GM15510 (cell line): ENCODE results near the gene OGA.
A peak's percentile ranks its signal among the peaks of the same experiment; 100 is the strongest.

Experiments
- POLR2A ChIP-seq: IDR thresholded peaks from 3 replicates; pipeline ENCODE4 v1.6.1; 2011; ENCODE audit warnings: borderline replicate concordance; ENCODE audit not compliant: insufficient read length; ENCODE audit errors: extremely low read depth

OGA gene

DNA sequence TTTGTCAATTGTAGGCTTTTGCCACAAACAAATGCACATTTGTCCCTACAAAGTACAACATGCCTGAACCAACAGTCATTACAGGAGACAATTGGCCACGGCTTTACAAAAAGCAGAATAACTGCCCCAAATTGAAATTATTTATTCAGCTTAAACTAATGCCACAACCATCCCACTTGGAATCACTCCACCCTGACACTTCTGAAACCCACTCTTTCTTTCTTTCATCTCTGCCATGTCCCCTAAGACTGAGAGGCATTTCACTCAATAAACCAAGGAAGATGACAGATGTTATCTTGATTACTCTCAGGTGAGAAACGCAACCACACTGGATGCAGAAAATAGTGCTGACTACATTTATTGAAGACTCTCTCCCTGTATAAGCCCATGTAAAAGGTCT, 32.4 kb downstream of the OGA start:
- no peak for TF ChIP-seq POLR2A

DNA sequence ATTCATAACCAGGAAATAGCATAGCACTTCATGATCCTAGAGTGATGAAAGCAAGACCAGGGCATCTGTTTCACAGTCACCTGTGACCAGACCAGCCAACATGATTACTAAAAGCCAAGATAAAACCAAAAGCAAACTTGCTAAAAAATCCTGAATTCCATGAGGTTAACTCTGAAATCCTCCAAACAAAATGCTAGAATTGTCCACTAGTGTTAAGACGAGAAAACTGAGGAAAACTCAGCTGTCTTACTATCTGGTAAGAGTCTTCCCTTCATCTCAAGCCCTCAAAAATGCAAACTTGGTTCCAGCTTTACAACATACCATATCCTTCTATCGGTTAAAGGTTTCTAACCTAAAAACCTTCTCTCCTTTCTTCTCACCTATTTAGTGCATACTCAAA, 33.7 kb downstream of the OGA start:
- no peak for TF ChIP-seq POLR2A

DNA sequence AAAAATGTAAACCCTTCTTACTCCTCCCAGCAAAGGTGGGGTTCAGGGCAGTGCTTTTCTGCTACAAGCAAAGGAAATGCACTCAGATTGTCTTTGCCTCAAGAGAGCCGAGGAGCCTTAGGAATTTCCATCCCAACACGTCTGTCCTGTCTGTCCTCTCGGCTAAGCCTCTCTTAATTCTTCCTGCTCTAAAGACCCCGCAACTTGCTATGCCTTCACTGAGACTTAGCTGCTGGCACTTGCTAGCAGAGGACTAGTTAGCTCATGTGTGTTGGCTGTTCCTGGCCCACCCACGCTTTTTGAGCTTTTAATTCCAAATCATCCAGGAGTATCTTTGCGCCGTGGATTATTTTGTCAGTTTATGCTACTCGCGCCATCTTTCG, 34.5 kb downstream of the OGA start:
- TF ChIP-seq POLR2A = no peak

DNA sequence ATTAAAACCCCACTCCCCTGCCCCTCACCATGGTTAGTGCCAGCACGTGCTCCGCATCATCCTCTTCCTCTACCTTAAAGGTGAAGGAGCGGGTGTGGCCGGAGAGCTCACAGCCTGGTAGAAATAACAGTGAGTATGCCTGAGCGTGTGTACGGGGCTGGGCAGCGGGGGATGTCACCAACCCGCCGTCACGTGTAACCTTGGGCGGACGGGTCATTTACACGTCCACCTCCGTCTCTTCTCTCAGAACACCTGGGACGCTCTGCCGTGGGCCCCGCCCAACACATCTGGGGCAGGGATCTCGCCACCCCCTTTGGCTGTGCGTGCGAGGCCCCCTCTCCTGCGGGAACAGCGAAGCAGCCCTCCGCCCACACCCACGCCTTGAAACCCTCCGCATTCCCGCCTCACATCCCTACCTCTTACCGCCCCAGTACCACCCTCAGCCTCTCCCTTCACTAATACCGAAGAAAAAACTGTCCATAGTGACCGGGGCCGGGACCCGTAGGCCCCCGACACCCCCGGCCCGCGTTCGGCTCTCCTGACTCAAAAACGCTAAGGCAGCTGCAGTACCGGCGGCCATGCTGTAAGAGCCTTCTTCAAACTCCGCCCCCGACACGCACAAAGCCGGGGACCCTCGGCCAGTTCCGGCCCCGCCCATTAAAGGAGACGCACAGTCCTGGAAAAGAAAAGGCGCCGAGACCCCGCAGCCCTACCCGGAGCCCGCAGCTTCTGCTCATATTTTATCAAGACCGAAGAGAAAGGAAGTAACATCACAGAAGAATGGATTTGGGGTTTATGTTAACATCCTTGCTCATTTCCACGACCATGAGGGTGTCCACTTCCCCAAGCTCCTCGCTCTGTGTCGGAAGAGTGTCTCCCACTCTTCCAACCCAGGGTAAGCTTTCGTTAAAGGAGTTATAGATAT, 35.2 kb downstream of the OGA start, which contains the start of gene NPM3:
Gene NPM3, minus strand, starts transcription at position 636 of the 925 bp plus-strand sequence. Its CDS starts 56 bp downstream, at position 580.
- TF ChIP-seq POLR2A = peak; percentile 68

DNA sequence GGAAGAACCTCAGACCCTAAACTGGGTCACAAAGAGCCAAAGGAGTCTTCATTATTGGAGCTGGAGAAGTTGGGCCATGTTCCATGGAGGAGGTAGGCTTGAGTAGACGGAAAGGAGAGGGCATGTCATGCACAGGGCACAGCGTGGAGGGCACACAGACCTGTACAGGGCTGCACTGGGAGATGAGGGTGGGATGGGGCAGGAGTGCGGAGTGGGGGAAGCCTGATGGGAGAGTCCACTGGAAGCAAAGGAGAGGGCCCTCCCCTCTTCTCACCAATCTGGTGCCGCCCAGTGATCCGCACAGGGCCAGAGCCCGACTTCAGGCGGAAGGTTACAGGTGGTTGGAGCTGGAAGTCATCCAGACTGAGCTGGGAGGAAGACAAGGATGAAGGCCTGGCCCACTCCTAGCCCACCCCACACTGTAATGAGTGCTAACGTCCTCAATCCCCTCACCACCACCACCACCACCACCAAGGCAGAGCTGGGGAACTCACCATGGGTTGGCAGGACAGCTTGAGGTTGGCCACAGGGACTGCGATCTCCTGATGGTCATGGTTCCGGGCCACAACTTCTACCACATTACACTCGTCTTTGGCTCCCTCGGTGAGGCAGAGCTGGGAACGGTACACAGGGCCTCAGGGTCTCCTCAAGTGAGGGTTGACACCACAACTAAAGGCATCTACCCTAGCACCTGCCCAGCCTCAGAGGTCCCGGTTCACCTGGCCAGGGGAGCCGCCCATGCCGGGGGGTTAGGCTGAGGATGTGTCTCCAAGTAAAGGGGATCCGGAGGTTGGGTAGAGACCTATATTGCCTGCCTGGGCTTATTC, 36.0 kb downstream of the OGA start:
- no peak for TF ChIP-seq POLR2A

DNA sequence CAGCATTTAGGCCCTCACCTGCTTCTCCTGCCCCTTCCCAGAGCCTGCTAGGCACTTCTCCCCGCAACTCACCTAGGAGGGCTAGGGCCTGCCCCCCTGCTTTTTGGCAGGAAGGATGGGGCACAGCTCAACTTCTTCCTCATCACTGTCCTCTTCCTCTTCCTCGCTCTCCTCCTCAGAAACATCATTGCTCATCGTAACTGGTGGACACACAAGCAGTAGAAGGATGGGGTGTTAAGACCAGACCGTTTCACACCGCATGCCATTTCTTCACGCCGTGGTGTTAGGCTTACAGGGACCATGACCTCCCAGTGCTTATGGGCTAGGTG, 36.6 kb downstream of the OGA start:
- TF ChIP-seq POLR2A = no peak

DNA sequence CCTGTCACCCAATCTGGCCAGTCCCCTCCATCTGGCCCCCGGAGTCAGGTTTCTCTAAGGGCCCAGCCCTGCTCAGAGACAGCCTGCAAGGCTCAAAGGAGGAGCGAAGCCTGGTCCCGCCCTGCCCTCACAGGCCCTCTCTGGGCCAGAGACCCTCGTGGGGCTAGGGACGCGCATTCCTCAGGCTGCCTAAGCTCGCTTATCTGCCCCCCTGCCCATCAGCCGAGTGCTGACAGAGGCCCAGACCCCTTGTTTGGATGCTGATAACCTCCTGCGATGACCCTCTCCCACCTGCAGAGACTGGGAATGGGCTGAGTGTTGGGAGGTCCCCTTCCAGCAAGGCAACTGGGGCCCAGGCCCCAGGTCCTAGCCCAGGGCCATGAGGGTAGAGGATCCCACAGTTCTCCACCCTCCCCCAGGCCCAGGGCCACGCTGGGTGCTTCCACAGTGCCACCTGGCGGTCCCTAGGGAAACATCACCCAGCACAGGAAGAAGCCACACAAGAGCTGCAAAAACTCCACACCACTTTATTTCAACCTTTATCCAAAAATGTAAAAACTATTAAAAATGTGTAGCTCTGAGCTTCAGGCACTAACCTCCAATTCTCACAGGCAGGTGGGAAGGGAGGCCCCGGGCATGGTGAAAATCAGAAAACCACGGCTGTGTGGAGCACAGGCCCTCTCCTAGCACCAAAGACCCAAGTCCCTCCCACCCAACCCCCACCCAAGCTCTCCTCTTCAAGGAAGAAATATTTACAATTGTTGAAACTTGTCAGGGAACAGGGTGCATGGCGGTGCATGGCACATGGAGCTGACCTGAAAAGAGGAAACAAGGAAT, 37.2 kb downstream of the OGA start:
- TF ChIP-seq POLR2A = no peak

GRCh38 chr10:101780187-101780817, 37.9 kb downstream of the OGA start:
- no peak for TF ChIP-seq POLR2A

GRCh38 chr10:101779544-101780186, 38.6 kb downstream of the OGA start:
- TF ChIP-seq POLR2A = no peak

- TF ChIP-seq POLR2A = no peak
These were observed 39.3 kb downstream of the OGA start for GRCh38 chr10:101778781-101779543.

GRCh38 chr10:101778151-101778780, 40.0 kb downstream of the OGA start:
- TF ChIP-seq POLR2A = no peak

DNA sequence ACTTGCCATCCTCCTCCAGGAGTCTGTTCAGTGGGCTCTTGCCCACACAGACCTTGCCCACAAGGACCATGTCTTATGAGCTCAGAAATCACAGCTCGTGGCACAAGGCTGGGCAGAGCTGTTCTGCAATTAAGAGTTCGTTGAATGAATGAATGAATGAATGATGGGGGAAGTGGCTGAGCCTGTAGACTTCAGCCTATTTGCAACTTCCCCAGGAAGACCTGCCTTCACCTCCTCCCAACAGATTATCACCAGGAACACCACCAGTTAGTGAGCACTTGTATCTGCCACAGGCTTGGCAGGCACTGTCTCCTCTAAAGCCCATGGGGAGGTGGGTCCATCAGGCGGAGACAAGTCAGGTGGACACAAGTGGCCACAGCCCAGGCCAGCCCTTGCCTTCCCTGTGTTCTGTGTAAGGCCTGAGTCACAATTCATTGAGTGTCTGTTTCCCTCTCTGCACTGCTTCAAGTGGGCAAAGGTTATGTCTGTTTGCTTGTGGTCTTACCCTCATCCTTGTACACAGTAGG, 40.6 kb downstream of the OGA start:
- no peak for TF ChIP-seq POLR2A
